Stromal cell of bone marrow (primary cell): ENCODE data around the gene ADAM12.

Experiments used
- DNase-seq: peaks from one replicate; pipeline ENCODE4 v3.0.0-alpha.2; 2012; ENCODE audit warnings: low read depth

Gene ADAM12

DNA sequence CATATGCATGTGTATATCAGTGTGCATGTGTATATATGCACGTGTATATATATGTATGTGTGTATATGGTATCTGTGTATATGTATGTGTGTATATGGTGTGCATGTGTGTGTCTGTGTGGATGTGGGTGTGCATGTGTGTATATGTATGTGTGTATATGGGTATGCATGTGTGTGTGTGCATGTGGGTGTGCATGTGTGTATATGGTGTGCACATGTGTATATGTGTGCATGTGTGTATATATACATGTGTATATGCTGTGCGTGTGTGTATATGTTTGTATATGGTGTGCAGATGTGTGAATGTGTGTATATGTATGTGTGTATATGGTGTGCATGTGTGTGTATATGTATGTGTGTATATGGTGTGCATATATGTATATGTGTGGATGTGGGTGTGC lies 245.2 kb downstream of the ADAM12 start:
- DNase-seq = no peak

DNA sequence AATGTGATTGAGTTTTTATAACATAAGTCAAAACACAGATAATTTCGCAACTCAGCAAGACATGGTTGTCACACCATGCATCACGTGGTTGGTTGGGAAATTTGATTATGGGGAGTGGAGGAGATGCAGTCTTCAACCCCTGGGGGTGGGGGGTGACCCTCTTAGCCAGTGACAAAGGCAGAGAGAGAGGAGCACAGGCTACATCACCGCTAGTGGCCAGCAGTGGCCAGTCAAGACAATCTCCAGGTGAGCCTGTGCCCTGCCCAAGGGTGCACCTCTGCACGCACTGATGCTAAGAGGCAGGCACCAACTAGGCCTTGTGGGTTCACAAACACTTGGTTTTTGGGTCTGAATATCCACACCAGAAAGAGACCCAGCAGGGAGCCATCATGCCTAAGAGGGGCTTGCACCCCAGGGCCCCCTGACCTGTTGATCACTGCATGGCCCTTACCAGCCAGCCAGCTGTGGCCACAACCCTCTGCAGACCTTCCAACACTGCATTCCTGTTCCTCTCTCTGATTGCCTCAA lies 247.5 kb downstream of the ADAM12 start:
- no peak for DNase-seq

DNA sequence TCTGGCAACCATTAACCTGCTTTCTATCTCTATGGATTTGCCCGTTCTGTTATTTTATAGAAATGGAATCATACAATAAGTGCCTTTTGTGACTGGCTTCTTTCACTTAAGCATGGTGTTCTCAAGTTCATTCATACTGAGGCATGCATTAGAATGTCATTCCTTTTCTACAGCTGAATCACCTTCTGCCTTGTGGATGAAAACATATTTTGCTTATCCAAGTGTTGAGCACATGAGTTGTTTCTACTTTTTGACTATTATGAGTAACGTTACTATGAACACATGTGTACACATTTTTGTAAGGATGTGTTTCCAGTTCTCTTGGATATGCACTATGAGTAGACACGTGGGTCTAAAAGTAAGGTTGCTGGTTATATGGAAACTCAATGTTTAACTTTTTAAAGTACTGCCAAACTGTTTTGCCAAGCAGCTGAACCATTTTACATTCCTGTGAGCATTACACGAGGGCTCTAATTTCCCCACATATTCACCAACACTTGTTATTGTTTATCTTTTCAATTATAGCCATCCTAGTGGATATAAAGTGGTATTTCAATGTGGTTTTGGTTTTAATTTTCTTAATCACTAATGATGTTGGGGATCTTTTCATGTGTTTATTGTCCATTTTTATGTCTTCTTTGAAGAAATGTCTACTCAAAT lies 250.6 kb downstream of the ADAM12 start:
- no peak for DNase-seq

DNA sequence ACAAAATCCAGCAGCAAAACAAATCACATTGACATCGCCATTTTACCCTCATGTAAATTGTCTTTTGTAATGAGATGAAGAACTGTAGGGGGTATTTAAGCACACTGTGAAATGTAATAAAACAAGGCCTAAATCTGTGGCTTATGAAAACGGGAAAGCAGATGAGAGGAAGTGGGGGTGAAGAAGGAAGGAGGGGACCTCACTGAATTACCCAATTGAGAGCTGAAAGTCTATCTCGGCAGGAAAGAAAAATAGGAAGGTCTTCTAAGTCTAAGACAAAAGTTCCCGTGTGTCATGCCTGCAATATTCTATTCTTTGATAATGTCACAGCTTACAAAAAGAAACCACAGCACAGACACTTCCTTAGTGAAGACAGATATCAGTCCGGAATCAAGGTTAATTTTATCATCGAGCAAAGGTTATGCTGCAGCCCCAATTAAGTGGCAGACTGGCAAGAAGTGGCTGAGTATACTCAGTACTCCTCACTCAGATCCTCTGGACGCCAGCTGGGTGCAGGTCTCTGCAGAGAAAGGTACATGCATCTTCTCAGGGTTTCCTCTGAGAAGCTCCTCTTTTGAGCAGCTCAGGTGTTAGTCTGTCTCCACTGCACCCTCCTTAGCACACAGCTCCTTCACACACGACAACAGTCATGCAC lies 252.2 kb downstream of the ADAM12 start:
- no peak for DNase-seq

DNA sequence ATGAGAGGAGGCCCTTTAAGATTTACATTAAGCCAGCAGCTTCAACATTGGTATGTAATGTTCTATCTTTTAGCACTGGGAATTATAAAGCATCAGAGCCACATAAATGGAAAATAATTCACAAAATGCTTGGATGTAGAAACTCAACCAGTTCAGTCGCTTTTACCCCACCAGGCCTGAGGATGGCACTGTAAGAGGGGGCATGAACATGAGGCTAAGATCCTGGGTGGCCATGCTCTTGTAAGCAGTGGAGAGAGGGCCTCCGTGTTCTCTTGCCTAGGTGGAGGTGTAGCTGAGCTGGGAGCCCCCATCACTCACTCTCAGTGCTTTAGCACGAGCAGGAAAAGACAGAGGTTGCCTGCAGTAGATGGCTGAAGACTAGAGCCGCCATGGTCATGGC lies 253.1 kb downstream of the ADAM12 start:
- no peak for DNase-seq

DNA sequence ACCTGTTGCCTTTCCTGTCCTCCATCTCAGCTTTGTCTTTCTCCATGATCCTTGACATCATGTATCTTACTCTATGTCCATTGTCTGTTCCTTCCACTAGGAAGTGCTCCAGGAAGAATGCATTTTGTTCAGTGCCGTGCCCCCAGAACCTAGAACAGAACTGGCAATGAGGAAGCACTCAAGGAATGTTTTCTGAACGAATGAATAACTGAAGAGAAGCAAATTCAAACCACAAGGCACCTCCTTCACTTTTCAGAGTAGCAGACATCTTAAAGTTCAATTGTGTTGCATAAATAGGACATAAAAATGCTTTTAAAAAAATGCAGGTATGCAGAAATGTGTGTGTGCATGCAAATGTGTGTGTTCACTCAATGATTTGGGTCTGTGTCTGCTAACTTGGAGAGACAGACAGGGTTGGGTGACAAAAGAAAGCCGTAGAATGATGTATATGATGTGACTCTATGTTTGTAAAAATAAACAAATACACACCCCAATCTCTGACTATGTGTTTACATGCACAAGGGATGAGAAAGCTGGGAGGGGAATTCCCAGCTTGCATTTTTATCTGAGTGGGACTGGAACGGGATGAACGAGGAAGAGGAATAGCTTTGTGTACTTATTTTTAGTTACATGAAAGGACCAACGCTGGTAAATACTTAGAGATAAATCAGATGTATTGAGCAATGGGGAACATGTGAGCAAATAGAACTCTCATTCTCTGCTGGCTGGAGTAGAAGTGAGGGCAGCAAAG lies 254.2 kb downstream of the ADAM12 start:
- no peak for DNase-seq

DNA sequence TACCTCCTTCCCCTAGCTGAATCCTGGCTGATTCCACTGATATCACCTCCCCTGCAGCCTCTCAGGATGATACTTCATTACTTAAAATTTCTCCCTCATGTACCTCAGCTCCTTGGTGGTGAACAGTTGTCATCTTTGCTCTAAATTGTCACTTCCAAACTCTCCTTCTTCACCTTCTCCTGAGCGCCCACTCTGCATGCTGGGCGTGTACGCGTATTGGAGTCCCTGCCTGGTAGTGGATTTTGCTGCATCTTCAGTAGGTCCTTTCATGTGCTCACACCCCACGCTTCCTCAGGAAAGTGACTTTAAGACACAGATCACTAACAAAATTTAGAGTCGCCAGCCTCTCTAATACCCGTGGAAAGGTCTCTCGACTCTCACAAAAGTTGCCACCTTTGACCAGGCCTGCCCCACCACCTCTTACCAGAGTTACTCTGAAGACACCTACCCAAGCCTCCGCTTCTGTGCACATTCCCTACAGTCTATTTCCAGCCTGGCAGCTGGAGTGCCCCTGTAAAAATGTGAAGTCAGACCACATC lies 255.1 kb downstream of the ADAM12 start:
- no peak for DNase-seq

DNA sequence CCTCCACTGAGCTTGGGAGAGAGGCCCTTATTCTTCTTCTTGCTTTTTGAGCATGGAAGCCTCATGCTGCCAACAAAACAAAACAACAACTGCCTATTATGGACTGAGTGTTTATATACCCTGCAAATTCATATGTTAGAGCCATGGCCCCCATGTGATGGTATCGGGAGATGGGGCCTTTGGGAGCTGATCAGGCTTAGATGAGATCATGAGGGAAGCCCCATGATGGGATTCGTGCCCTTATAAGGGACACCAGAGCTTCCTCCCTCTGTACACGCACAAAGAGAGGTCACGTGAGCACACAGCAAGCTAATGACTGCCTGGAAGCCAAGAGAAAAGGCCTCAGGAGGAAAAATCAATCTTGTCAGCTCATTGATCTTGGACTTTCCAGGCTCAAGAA lies 256.9 kb downstream of the ADAM12 start:
- DNase-seq = peak; percentile 56

DNA sequence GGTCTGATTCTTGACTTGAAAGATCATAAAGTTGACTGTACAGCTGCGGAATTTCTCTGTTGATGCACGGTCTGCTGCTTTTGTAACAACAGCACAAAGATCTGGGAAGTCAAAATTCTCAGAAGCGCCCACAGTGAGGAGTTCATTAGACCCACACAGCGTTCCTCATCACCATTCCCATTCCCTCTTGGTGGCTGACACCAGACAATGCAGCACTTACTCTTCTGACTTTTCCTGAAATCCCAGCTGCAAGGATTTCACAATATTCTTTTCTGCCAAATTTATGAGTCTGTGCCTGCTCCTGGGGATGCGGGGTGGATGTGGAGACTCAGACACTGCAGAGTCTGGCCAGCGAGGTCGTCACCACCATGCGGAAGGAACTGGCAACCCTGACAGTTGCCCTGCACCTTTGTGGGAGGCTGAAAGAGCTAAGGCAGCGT lies 258.0 kb downstream of the ADAM12 start:
- DNase-seq = peak; percentile 56

DNA sequence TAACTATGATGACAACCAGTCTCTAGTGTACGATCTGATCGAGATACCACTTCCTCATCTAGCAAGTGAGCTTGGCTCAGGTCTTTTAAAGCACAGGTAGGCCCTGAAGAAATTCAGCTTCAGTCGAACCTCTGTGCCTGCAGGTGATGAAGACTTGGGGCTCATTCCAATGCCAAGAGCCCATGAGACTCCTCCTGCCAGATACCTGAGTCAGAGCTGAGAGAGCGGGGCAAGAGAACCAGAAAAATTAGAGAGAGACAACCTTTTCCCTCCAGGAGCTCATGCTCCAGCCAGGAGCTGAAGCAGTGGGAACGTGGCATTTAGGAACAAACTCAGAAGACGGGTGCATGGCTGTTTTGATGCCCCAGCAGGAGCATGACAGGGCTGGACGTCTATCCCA lies 259.3 kb downstream of the ADAM12 start:
- no peak for DNase-seq

DNA sequence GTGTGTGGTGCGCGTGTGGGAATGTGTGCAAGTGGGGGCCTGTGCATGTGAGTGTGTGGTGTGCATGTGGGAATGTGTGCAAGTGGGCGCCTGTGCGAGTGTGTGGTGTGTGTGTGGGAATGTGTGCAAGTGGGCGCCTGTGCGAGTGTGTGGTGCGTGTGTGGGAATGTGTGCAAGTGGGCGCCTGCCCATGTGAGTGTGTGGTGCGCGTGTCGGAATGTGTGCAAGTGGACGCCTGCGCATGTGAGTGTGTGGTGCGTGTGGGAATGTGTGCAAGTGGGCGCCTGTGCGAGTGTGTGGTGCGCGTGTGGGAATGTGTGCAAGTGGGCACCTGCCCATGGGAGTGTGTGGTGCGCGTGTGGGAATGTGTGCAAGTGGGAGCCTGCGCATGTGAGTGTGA lies 259.7 kb downstream of the ADAM12 start:
- DNase-seq = no peak

DNA sequence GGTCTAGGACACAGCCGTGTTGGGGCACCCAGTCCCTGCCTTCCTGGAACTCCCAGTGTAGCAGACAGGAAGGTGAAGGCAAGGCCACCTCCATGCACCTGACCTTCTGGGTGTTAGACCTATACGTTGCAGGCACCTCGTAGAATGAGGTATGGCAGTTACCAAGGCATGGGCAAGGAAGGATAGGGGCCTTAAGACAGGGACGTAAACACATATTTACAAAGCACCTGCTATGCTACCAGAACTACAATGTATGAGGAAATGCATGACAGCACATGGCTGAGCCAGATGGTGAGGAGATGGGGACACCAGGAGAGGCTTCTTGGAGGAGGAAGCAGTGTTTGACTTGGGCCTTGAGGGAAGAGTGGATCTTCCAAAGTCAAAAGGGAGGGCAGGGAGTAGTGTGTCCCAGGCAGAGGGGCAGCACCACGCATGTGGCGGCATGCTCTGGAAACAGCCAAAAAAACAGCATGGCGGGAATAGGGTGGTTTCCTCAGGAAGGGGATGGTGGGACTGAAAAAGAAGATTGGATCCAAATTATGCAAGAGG lies 260.7 kb downstream of the ADAM12 start:
- no peak for DNase-seq

DNA sequence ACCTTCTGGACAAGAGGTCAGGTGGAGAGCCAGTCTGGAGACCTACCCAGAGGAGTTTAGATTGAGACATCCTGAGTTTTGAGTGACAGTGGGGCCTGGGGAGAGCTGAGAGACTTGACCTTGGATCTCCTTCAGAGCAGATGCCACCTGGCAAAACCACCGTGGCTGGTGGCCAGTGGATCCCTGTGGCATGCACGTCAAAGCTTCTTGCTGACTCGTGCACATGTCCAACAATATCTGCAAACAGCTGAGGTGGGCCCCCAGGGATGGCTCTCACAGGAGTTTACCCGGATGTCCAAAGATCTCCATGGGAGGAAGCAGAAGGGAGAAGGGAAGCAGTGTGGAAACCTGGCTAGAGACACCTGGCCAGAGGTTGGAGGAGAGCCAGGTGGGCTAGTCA lies 261.4 kb downstream of the ADAM12 start:
- no peak for DNase-seq

DNA sequence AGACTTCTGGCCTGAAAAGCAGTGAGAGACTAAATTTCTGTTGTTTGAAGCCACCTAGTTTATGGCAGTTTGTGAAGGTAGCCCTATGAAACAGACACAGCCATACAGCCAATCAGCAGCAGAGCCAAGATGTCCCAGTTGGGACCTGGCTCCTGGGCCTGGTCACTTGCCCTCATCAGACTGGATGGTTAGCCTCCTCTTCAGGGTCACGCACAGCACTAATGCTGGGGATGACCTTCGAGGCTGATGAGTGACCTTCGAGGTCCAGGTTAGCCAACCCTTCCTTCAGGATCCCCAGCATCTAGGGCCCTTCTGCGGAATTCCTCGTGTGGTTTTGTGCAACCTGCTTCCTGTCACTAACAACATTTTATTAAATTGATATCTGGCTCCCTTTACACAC lies 262.3 kb downstream of the ADAM12 start:
- no peak for DNase-seq

DNA sequence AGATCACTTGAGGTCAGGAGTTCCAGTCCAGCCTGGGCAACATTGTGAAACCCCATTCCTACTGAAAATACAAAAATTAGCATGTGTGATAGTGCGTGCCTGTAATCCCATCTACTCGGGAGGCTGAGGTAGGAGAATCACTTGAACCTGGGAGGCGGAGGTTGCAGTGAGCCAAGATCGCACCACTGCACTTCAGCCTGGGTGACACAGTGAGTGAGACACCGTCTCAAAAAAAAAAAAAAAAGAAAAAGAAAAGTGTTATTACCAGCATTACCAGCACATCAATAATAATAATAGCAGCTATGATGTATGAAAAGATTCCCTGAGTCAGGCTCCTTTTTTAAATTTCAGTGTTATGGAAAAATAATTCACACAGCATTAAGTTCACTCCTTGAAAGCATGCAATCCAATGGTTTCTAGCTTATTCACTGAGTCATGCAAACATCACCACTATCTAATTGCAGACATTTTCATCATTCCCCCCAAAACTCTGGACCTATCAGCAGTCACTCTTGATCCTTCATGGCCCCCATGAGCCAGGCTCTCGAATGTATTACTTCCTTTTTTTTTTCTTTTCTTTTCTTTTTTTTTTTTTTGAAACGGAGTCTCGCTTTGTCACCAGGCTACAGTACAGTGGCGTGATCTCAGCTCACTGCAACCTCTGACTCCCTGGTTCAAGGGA lies 263.5 kb downstream of the ADAM12 start:
- DNase-seq = no peak

DNA sequence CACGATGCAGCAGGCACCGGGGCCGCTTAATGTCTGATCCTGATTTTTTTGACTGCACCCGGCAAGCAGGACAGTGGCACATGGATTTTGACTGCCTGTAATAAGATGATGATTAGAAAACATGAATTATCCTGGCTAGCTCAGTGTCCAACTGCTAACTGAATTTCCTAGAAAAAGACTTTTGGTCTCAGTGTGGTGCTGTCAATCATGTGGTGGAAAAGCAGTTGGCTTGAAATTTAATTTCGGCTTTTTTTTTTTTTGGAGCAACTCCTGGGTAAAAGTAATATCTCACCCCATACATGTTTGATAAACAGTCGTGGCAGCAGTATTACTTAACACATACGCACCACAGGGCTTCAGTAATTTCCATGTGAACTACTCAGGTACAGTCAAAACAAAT lies 264.2 kb downstream of the ADAM12 start:
- no peak for DNase-seq

DNA sequence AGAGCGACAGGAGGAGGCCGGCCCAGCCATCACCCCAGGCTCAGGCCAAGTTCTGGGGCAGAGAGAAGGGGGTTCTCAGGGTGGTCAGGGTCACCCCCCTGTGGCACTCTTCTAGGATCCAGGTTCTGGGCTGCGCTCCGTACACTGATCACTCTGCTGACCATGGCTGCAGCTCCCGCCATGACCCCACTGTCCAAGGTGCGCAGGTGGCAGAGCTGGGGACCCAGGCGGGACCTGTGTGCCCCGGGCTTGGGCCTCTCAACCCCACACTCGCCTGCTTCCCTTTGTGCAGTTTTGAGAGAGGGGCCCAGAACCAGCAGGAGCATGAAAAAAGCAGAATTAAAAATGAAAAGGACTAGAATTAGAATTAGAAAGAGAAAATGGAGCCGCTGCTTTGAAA lies 264.8 kb downstream of the ADAM12 start:
- DNase-seq = no peak

DNA sequence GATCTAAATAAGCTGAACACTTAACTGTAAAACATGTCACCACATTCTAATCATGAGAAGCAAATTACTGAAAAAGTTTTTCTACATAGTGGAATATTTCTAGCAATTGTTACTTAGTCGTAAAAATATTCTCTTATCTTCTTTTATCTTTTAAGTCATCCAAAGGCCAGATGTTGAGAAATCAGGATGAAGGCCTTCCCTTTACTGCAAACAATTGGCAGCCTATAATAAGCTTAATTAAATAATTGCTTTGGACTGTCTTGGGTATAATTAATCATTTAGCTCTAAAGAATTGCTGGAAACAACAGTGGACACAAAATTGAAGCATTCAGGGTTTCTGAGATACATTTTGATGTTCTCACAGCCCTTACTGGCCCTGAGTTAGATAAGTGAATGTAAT lies 265.4 kb downstream of the ADAM12 start:
- no peak for DNase-seq

DNA sequence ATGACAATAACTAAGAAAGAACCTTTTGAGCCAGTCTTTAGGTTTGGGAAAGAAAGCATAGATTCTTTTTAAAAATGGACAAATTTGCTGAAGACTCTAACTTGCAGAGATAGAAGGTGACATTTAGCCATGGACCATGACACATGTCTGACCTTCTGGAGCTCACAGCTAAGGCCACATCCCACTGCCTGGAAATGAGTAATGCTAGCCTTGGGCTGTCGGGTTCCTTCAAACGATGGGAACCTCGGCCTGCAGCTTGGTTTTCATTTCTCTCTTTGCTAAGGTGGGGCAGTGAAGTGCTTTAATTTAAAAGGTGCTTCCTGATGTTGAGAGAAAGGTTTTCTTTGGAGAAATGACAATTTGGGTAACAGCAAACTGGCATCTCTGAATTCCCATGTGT lies 268.7 kb downstream of the ADAM12 start:
- DNase-seq = no peak

DNA sequence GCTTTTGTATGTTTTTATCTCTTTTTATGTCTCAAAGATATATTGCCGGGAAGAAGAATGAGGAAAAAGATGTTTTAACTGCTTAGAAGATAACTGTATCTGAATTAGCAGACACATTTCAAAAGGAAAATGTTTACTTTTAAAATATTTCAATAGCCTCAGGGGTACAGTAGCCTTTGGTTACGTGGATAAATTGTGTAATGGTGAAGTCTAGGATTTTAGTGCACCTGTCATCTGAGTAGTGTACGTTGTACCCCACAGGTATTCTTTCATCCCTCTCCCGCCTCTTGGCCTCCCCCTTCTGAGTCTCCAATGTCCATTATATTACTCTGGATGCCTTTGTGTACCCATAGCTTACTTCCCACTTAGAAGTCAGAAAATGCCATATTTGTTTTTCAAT lies 269.8 kb downstream of the ADAM12 start:
- DNase-seq = no peak

DNA sequence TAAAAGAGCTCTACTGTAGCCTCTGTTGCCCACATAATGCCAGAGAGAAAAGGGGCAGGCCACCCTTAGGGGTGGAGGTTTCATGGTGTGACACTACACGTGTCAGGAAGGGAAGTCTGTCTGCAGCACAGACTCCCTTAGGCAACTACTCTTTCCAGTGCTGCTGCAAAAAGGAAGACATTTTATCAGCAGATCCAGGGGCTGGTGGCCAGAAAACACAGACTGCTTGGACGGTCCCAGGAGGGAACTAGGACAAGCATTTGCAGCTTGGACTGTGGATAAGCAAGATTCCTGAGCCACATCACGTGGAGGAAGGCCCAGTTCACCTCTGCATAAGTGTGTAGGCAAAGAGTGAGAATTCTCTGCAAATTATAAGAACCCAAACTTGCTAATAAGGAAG lies 271.1 kb downstream of the ADAM12 start:
- no peak for DNase-seq

DNA sequence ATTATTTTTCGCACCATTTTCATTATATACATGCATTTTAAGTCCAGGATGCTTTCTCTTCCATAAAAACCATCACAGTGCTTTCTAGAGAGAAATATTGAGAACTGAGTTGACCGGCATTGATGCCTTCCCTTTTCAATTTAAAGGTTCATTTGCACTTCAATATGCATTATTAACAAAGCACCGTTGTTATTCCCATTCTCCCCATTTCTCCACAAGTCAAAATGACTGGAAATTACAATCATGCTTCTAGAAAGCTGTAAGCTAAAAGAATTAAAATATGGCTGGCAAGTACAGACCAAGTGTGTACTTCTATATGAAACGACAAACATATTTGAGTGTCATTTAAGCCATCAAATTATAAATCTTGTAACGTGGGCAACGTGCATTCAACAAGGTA lies 272.4 kb downstream of the ADAM12 start:
- DNase-seq = no peak
